Measurements from ENCODE around the gene DOCK8. TPM values are rescaled to one million over a fixed set of nuclear protein-coding genes. Genes with fewer than 3 reads are reported as not detected.

The DOCK8 gene
- total and polyA plus RNA-seq, 2 of the 4 experiments (the other 2 are of a cell fraction), result not detected

- H2BK120ac ChIP-seq (ENCODE audit: low read depth, low read length), result no peak overlapping the region
- POLR2A ChIA-PET (ENCODE audit: unreplicated experiment), result no interaction called here
- H3K27ac ChIP-seq (ENCODE audit: insufficient read depth, low read length), result no peak overlapping the region
- no peak overlapping the region for H3K4me2 ChIP-seq (ENCODE audit: low read depth, low read length)
- no peak overlapping the region for H3K14ac ChIP-seq (replicated peaks; ENCODE audit: low read depth, low read length)
- H3K4me3 ChIP-seq (ENCODE audit: insufficient read depth, low read depth, low read length), result no peak overlapping the region
- no peak overlapping the region for H2BK5ac ChIP-seq (ENCODE audit: low read depth, low read length, poor library complexity, severe bottlenecking)
- no peak overlapping the region for H4K91ac ChIP-seq (ENCODE audit: insufficient read depth, low read depth, low read length)
- H3K9me1 ChIP-seq (ENCODE audit: insufficient read depth, low read length), result no peaks in the 10 kb centered on the region
- H2BK20ac ChIP-seq (ENCODE audit: low read depth, low read length), result no peak overlapping the region
- no peaks in the 10 kb centered on the region for H3K79me1 ChIP-seq (ENCODE audit: low read depth in 1 of 2, low read length in 2 of 2)
- H3K18ac ChIP-seq (ENCODE audit: low read depth, low read length), result no peak overlapping the region
- no peak for TF ChIP-seq RFX5 (IDR thresholded peaks at IDR 0.05; ENCODE audit: low read depth, low read length)
- TF ChIP-seq MXI1 (IDR thresholded peaks at IDR 0.05; ENCODE audit: borderline replicate concordance, low read depth, low read length), result no peak
- TF ChIP-seq SMC3 (IDR thresholded peaks at IDR 0.05; ENCODE audit: low read depth, low read length), result no peak
- TF ChIP-seq CHD1 (IDR thresholded peaks at IDR 0.05; ENCODE audit: low read depth, low read length), result no peak
- TF ChIP-seq RAD21 (IDR thresholded peaks at IDR 0.05; ENCODE audit: low read length), result no peak
- no peak for TF ChIP-seq POLR2A (IDR thresholded peaks at IDR 0.05; ENCODE audit: low read depth, low read length)
- no peak for TF ChIP-seq MAFK (IDR thresholded peaks at IDR 0.05; ENCODE audit: low read depth, low read length)
- no peak for TF ChIP-seq ELK1 (IDR thresholded peaks at IDR 0.05; ENCODE audit: borderline replicate concordance, low read depth, low read length)
- TF ChIP-seq FOS (IDR thresholded peaks at IDR 0.05; ENCODE audit: low read depth, low read length), result no peak
- TF ChIP-seq, protein P1, sequence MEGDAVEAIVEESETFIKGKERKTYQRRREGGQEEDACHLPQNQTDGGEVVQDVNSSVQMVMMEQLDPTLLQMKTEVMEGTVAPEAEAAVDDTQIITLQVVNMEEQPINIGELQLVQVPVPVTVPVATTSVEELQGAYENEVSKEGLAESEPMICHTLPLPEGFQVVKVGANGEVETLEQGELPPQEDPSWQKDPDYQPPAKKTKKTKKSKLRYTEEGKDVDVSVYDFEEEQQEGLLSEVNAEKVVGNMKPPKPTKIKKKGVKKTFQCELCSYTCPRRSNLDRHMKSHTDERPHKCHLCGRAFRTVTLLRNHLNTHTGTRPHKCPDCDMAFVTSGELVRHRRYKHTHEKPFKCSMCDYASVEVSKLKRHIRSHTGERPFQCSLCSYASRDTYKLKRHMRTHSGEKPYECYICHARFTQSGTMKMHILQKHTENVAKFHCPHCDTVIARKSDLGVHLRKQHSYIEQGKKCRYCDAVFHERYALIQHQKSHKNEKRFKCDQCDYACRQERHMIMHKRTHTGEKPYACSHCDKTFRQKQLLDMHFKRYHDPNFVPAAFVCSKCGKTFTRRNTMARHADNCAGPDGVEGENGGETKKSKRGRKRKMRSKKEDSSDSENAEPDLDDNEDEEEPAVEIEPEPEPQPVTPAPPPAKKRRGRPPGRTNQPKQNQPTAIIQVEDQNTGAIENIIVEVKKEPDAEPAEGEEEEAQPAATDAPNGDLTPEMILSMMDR (conservative IDR thresholded peaks at IDR 0.05; ENCODE audit: low read depth, low read length), result no peak
- no peak for TF ChIP-seq USF2 (IDR thresholded peaks at IDR 0.05; ENCODE audit: low read depth, low read length)
- no peak for TF ChIP-seq BHLHE40 (IDR thresholded peaks at IDR 0.05; ENCODE audit: low read depth, low read length)
- TF ChIP-seq RCOR1 (IDR thresholded peaks at IDR 0.05; ENCODE audit: insufficient replicate concordance, low read length), result no peak
- no peak for TF ChIP-seq CEBPB (IDR thresholded peaks at IDR 0.05; ENCODE audit: low read depth, low read length)
- no peak for TF ChIP-seq MAZ (IDR thresholded peaks at IDR 0.05; ENCODE audit: borderline replicate concordance, low read depth, low read length)
- no peak for TF ChIP-seq NFE2L2 (IDR thresholded peaks at IDR 0.05; ENCODE audit: low read depth, low read length)
- H3K36me3 ChIP-seq (ENCODE audit: control insufficient read depth, insufficient read depth, low read length), result no peaks in the 10 kb centered on the region
- intact Hi-C loops (cut with micrococcal nuclease), result no loop called here
- H2AK5ac ChIP-seq (ENCODE audit: low read depth, low read length), result no peak overlapping the region
- no peak overlapping the region for H2AK9ac ChIP-seq (replicated peaks; ENCODE audit: low read depth, low read length, poor library complexity)
- H2AFZ ChIP-seq (replicated peaks; ENCODE audit: low read length, poor library complexity), result no peak overlapping the region
- in situ Hi-C loops (cut with MboI; ENCODE audit: low sequenced_read_pairs), result no loop called here
- 77% methylated on average over 7 of the region's 14 CpGs; no CpG with 5 or more reads in 1 of the 2 experiments for WGBS, 2 experiments (ENCODE audit: extremely low coverage in 2 of 2, insufficient read length in 1 of 2)
- H3K23ac ChIP-seq (ENCODE audit: low read depth, low read length), result no peak overlapping the region
- no peaks in the 10 kb centered on the region for H3K4me1 ChIP-seq (ENCODE audit: control insufficient read depth, insufficient read depth, low read length)
- H4K20me1 ChIP-seq (ENCODE audit: insufficient read depth, low read length), result no peaks in the 10 kb centered on the region
- no peak overlapping the region for H2BK15ac ChIP-seq (ENCODE audit: low read depth, low read length)
- DNase-seq (no peak), ATAC-seq (ENCODE audit: low read depth) (no peak)
- no peak overlapping the region for H4K8ac ChIP-seq (ENCODE audit: low read depth in 2 of 2, low read length in 2 of 2)
- no peak overlapping the region for H3K9ac ChIP-seq (ENCODE audit: low read depth, low read length)
- H4K5ac ChIP-seq (ENCODE audit: low read depth, low read length), result no peak overlapping the region
- dilution Hi-C loops (cut with HindIII; ENCODE audit: low sequenced_read_pairs, unreplicated experiment), result no loop called here
- CTCF ChIA-PET, result no interaction called here
- H3K9me3 ChIP-seq (ENCODE audit: control insufficient read depth, insufficient read depth, low read length), result no peaks in the 10 kb centered on the region
- peaks cover 3% of the 10 kb centered on the region for H3K27me3 ChIP-seq (ENCODE audit: control insufficient read depth, insufficient read depth, low read length)
- no TSS peak for BruUV-seq (replicated peaks)
- H3K56ac ChIP-seq (ENCODE audit: extremely low read depth, insufficient read depth, low read length), result no peak overlapping the region
- no peak overlapping the region for H3K4ac ChIP-seq (ENCODE audit: low read depth, low read length)
Measured at GRCh38 chr9:209143-209758, 5.4 kb upstream of the DOCK8 start.
